ENCODE results near the gene GNAS-AS1.
A peak's percentile ranks its signal among the peaks of the same experiment; 100 is the strongest.
"Not testable (repeated sequence)": the region's sequence is repeated elsewhere in the genome, so short reads cannot be mapped to it uniquely, and the experiment has no call there.

The GNAS-AS1 gene

GRCh38 chr20:58840816-58841538 is 9.7 kb downstream of the GNAS-AS1 start:
- no peak for DNase-seq (ENCODE audit: low read depth)
- no peak overlapping the region for H3K4me3 ChIP-seq (ENCODE audit: low read depth, low read length)

GRCh38 chr20:58839991-58840747 is 10.5 kb downstream of the GNAS-AS1 start:
- peak overlapping the region; percentile 29 for H3K4me3 ChIP-seq (ENCODE audit: low read depth, low read length)
- no peak for DNase-seq (ENCODE audit: low read depth)

GRCh38 chr20:58839474-58839874 is 11.2 kb downstream of the GNAS-AS1 start:
- no peak for DNase-seq (ENCODE audit: low read depth)
- peak overlapping the region; percentile 29 for H3K4me3 ChIP-seq (ENCODE audit: low read depth, low read length)

GRCh38 chr20:58838174-58838573 is 12.5 kb downstream of the GNAS-AS1 start:
- no peak for DNase-seq (ENCODE audit: low read depth)
- no peak overlapping the region for H3K4me3 ChIP-seq (ENCODE audit: low read depth, low read length)

GRCh38 chr20:58837717-58838116 is 13.0 kb downstream of the GNAS-AS1 start:
- no peak for DNase-seq (ENCODE audit: low read depth)
- no peak overlapping the region for H3K4me3 ChIP-seq (ENCODE audit: low read depth, low read length)

- no peak overlapping the region for H3K4me3 ChIP-seq (ENCODE audit: low read depth, low read length)
- DNase-seq (ENCODE audit: low read depth), result no peak
These were observed 14.0 kb downstream of the GNAS-AS1 start for GRCh38 chr20:58836616-58837204.

GRCh38 chr20:58835231-58835630 is 15.5 kb downstream of the GNAS-AS1 start:
- no peak for DNase-seq (ENCODE audit: low read depth)
- H3K4me3 ChIP-seq (ENCODE audit: low read depth, low read length), result no peak overlapping the region

- DNase-seq (ENCODE audit: low read depth), result no peak
- H3K4me3 ChIP-seq (ENCODE audit: low read depth, low read length), result no peak overlapping the region
These were observed 16.8 kb downstream of the GNAS-AS1 start for GRCh38 chr20:58833921-58834320.

GRCh38 chr20:58832457-58832856 is 18.2 kb downstream of the GNAS-AS1 start:
- no peak overlapping the region for H3K4me3 ChIP-seq (ENCODE audit: low read depth, low read length)
- DNase-seq (ENCODE audit: low read depth), result no peak

- no peak for DNase-seq (ENCODE audit: low read depth)
These were observed 21.2 kb downstream of the GNAS-AS1 start for GRCh38 chr20:58829531-58829941.

GRCh38 chr20:58828804-58829203 is 21.9 kb downstream of the GNAS-AS1 start:
- DNase-seq (ENCODE audit: low read depth); H3K4me3 ChIP-seq (ENCODE audit: low read depth, low read length): not testable (repeated sequence)

More at GRCh38 chr20:58829531-58829941, 21.2 kb downstream of the GNAS-AS1 start:
- H3K4me3 ChIP-seq (ENCODE audit: low read depth, low read length), result no peak overlapping the region

GRCh38 chr20:58828136-58828535 is 22.6 kb downstream of the GNAS-AS1 start:
- DNase-seq (ENCODE audit: low read depth), result no peak
- no peak overlapping the region for H3K4me3 ChIP-seq (ENCODE audit: low read depth, low read length)

GRCh38 chr20:58826271-58826670 is 24.4 kb downstream of the GNAS-AS1 start:
- DNase-seq (ENCODE audit: low read depth), result no peak
- no peak overlapping the region for H3K4me3 ChIP-seq (ENCODE audit: low read depth, low read length)

- H3K4me3 ChIP-seq (ENCODE audit: low read depth, low read length), result no peak overlapping the region
- DNase-seq (ENCODE audit: low read depth), result no peak
These were observed 25.3 kb downstream of the GNAS-AS1 start for GRCh38 chr20:58825450-58825849.

GRCh38 chr20:58824843-58825242 is 25.9 kb downstream of the GNAS-AS1 start:
- no peak overlapping the region for H3K4me3 ChIP-seq (ENCODE audit: low read depth, low read length)
- no peak for DNase-seq (ENCODE audit: low read depth)

- H3K4me3 ChIP-seq (ENCODE audit: low read depth, low read length), result no peak overlapping the region
- DNase-seq (ENCODE audit: low read depth), result no peak
These were observed 27.7 kb downstream of the GNAS-AS1 start for GRCh38 chr20:58822748-58823730.

- no peak overlapping the region for H3K4me3 ChIP-seq (ENCODE audit: low read depth, low read length)
- no peak for DNase-seq (ENCODE audit: low read depth)
These were observed 28.6 kb downstream of the GNAS-AS1 start for GRCh38 chr20:58822149-58822548.

GRCh38 chr20:58820515-58820914 is 30.2 kb downstream of the GNAS-AS1 start:
- not testable (repeated sequence) for H3K4me3 ChIP-seq (ENCODE audit: low read depth, low read length); DNase-seq (ENCODE audit: low read depth)

- no peak overlapping the region for H3K4me3 ChIP-seq (ENCODE audit: low read depth, low read length)
- no peak for DNase-seq (ENCODE audit: low read depth)
These were observed 30.8 kb downstream of the GNAS-AS1 start for GRCh38 chr20:58819921-58820320.
